GM21367 (cell line): ENCODE measurements around the gene REXO4.

Experiments
- ATAC-seq: cut with Tn5 transposase; IDR thresholded peaks from one replicate; pipeline ENCODE4 v1.9.1; 2021; ENCODE audit not compliant: unreplicated experiment

The REXO4 gene

GRCh38 chr9:133369933-133370332 lies 47.9 kb downstream of the REXO4 start:
- no peak for ATAC-seq

- no peak for ATAC-seq
Observed at GRCh38 chr9:133369422-133369821, 48.4 kb downstream of the REXO4 start.

- ATAC-seq, result no peak
Observed at GRCh38 chr9:133368249-133368881, 49.4 kb downstream of the REXO4 start.

GRCh38 chr9:133367778-133368177 lies 50.0 kb downstream of the REXO4 start:
- no peak for ATAC-seq

GRCh38 chr9:133367221-133367620 lies 50.6 kb downstream of the REXO4 start:
- no peak for ATAC-seq

- no peak for ATAC-seq
Observed at GRCh38 chr9:133366435-133366834, 51.4 kb downstream of the REXO4 start.

- no peak for ATAC-seq
Observed at GRCh38 chr9:133362359-133363044, 55.3 kb downstream of the REXO4 start.

GRCh38 chr9:133361507-133362092 lies 56.2 kb downstream of the REXO4 start:
- ATAC-seq, result no peak

GRCh38 chr9:133360400-133361393 lies 57.1 kb downstream of the REXO4 start:
- no peak for ATAC-seq

- ATAC-seq, result no peak
Observed at GRCh38 chr9:133359399-133360175, 58.2 kb downstream of the REXO4 start.

- no peak for ATAC-seq
Observed at GRCh38 chr9:133357656-133358055, 60.2 kb downstream of the REXO4 start.

GRCh38 chr9:133356391-133357091 lies 61.3 kb downstream of the REXO4 start, which contains the start of the genes SURF1 and SURF2:
Gene SURF1, minus strand, starts transcription at chr9:133356487. Its CDS starts 34 bp downstream, at chr9:133356453.
Gene SURF2, plus strand, starts transcription at chr9:133356550. Its CDS starts 43 bp downstream, at chr9:133356593.
- ATAC-seq, result peak; percentile 57
